Activated CD4-positive, alpha-beta memory T cell treated with anti-CD3 and anti-CD28 coated beads for 36 hours (primary cell): ENCODE measurements around the gene BEST3. TPM values are rescaled to one million over a fixed set of nuclear protein-coding genes. Genes with fewer than 3 reads are reported as not detected.
"Not testable (repeated sequence)": the region's sequence is repeated elsewhere in the genome, so short reads cannot be mapped to it uniquely, and the experiment has no call there.

Source experiments
- CTCF ChIA-PET: fragments of 350-600 bp; sonication (Branson Sonifier 250); formaldehyde crosslinking; loops from one replicate; lab custom pipeline; 2021; ENCODE audit warnings: antibody characterized with exemption, inconsistent platforms; lab: Charles Lee
- POLR2A ChIA-PET: fragments of 350-600 bp; sonication (Branson Sonifier 250); formaldehyde crosslinking; loops from one replicate; lab custom pipeline; 2021; ENCODE audit warnings: antibody characterized with exemption; lab: Charles Lee
- DNase-seq: peaks from one replicate; pipeline ENCODE4 v3.0.0-alpha.2; 2020
- H3K27ac Mint-ChIP-seq: one replicate; pipeline ENCODE4 v1.8.0; 2021; ENCODE audit warnings: mixed read lengths
- H3K27me3 Mint-ChIP-seq: one replicate; pipeline ENCODE4 v1.8.0; 2021; ENCODE audit warnings: mixed read lengths
- H3K36me3 Mint-ChIP-seq: one replicate; pipeline ENCODE4 v1.8.0; 2021; ENCODE audit warnings: mixed read lengths
- H3K4me1 Mint-ChIP-seq: one replicate; pipeline ENCODE4 v1.8.0; 2021; ENCODE audit warnings: low read depth, mixed read lengths
- H3K4me3 Mint-ChIP-seq: one replicate; pipeline ENCODE4 v1.8.0; 2021; ENCODE audit warnings: mild to moderate bottlenecking, mixed read lengths
- H3K9me3 Mint-ChIP-seq: one replicate; pipeline ENCODE4 v1.8.0; 2021; ENCODE audit warnings: mixed read lengths
- intact Hi-C: fragments of 100-400 bp; cut with micrococcal nuclease; formaldehyde crosslinking; loops from one replicate; pipeline ENCODE4 v1.15.1; 2023
- total RNA-seq, 2 experiments: library from RNA; stranded (reverse); gene quantifications; one replicate each; pipeline ENCODE4 v1.2.3, GENCODE V29; 2021

Gene BEST3
- total RNA-seq, 2 experiments from 2014 or later: not detected

DNA sequence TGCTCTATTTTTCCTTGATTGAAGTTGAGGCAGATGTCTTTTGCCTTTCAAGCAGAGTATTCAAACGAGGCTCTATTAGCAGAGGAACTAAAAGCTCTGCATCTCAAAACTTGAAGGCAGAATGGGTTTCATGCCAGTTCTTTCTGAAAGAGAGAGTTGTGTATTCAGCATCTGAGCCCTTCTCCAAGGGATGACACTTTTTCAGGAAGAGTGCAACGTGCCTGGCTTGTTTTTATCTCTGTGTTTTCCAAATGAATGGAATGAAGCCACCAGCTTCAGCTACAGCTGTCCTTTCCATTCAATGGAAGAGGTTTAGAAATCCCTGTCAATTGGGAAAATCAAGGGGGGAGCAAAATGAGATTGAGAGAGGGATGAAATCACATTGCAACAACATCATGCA is 14.6 kb downstream of the BEST3 start:
- Mint-ChIP-seq H3K36me3 (no peaks in the 10 kb centered on the region), H3K4me3 (no peak overlapping the region), H3K27me3 (peaks cover 10% of the 10 kb centered on the region), H3K4me1 (peaks cover 6% of the 10 kb centered on the region), H3K9me3 (no peaks in the 10 kb centered on the region), H3K27ac (no peak overlapping the region)
- intact Hi-C loops: no loop called here
- POLR2A ChIA-PET: no interaction called here
- CTCF ChIA-PET: no interaction called here
- no peak for DNase-seq

DNA sequence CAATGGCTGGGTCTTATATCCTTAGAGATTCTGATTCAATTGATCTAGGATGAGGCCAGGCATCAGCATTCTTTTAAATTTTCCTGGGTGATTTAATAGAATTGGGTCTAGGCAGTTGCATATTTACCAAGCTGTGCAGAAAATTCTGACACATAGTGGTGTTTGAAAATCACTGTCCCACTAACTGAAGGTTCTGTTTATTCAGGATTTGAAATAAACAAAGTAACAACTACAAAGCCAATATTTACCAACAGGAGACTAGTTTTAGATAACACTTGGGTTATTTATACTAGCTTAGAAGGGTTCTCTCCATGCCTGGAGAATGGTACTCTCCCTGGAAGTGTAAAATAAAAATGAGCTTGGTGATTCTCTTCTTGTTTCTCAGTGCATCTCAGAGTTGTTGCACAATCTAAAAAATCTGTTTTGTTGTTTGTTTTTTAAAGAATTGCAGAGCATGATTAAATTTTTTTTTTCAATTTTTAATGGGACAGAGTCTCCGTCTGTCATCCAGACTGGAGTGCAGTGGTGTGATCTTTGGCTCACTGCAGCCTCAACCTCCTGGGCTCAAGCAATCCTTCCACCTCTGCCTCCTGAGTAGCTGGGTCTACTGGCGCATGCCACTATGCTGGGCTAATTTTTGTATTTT is 16.9 kb downstream of the BEST3 start:
- peaks cover 12% of the 10 kb centered on the region for H3K27me3 Mint-ChIP-seq
- ChIA-PET POLR2A (no interaction called here), CTCF (interaction anchor here (0.8 kb wide), 1 partner anchor 42 kb away, joined by 3 read pairs; no protein-coding TSS in a partner anchor)
- no peak for DNase-seq
- intact Hi-C loops: no loop called here
- H3K27ac Mint-ChIP-seq: no peak overlapping the region
- H3K4me1 Mint-ChIP-seq: no peaks in the 10 kb centered on the region
- no peak overlapping the region for H3K4me3 Mint-ChIP-seq
- H3K9me3 Mint-ChIP-seq: no peaks in the 10 kb centered on the region
- no peaks in the 10 kb centered on the region for H3K36me3 Mint-ChIP-seq

DNA sequence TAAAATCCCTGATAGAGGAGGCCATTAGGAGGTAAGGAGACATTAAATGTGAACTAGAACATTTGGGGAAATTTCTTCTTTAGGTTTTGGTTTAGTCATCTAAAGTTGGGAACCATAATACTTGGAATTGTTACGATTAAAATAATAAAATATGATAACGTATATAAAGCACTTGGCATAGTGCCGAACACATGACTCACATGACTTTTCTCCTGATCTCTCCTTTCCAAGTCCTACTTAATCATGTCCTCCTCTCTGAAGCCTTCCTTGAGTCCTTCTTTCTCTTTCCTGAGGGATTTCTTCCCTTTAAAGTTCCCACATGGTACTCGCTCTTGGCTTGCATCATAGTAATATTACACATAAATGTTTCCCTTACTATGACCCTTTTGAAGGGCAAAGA is 20.0 kb downstream of the BEST3 start:
- POLR2A ChIA-PET: no interaction called here
- no peaks in the 10 kb centered on the region for H3K9me3 Mint-ChIP-seq
- CTCF ChIA-PET: no interaction called here
- no peak overlapping the region for H3K4me3 Mint-ChIP-seq
- H3K4me1 Mint-ChIP-seq: no peaks in the 10 kb centered on the region
- intact Hi-C loops: no loop called here
- no peak overlapping the region for H3K27ac Mint-ChIP-seq
- no peaks in the 10 kb centered on the region for H3K36me3 Mint-ChIP-seq
- H3K27me3 Mint-ChIP-seq: peaks cover 8% of the 10 kb centered on the region
- no peak for DNase-seq

DNA sequence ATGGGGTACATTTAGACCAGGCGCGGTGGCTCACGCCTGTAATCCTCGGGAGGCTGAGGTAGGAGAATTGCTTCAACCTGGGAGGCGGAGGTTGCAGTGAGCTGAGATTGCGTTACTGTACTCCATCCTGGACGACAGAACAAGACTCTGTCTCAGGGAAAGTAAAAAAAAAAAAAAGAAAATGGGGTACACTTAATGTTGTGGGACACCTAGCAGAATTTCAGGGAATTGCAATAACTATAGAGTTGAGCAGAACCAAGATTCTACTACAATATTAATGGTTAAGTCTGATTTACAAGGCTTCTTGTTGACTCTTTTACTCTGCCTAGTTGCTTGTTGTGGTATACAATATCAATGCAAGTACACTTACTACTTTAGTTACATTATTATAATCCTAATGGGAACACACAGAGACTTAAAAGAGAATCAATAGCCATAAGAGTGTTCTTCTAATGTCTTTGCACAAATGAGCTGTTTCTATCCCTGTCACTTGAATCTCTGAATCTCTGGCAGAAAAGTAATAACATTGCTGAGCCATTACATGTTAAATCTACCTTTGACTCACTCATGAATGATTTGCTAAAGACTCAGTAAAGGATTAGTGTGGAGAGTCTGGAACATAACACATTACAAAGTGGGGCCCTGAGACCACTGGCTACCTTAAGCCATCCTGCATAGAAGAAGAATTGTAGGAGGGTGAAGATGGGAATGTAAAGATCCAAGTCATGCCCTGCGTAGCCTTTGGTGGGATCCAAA is 22.7 kb downstream of the BEST3 start:
- H3K9me3 Mint-ChIP-seq: no peaks in the 10 kb centered on the region
- CTCF ChIA-PET: no interaction called here
- no peak for DNase-seq
- H3K27ac Mint-ChIP-seq: no peak overlapping the region
- no peaks in the 10 kb centered on the region for H3K36me3 Mint-ChIP-seq
- H3K4me3 Mint-ChIP-seq: no peak overlapping the region
- POLR2A ChIA-PET: no interaction called here
- intact Hi-C loops: no loop called here
- H3K27me3 Mint-ChIP-seq: peaks cover 3% of the 10 kb centered on the region
- no peaks in the 10 kb centered on the region for H3K4me1 Mint-ChIP-seq

DNA sequence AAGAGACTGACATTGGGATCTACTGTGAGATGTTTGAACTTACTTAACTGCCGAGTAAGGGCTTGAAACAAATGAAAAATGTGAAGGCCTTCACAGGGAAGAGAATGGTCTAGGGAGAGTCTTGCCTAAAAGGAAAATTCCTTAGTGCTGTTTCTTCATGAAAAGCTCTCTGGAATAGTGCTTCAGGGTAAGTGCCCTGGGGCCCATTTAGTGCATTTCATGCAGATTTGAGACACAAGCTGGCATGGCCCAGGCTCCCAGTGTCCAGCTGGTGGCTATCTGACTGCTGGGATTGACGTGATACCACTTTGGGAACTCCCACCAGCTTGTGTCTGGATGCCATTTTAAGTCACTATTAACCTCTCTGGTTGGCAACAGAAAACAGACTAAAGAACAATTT is 26.9 kb downstream of the BEST3 start:
- no peaks in the 10 kb centered on the region for H3K4me1 Mint-ChIP-seq
- H3K27ac Mint-ChIP-seq: no peak overlapping the region
- H3K9me3 Mint-ChIP-seq: no peaks in the 10 kb centered on the region
- POLR2A ChIA-PET: no interaction called here
- intact Hi-C loops: no loop called here
- CTCF ChIA-PET: interaction anchor here (0.7 kb wide), 1 partner anchor 23 kb away, joined by 4 read pairs; no protein-coding TSS in a partner anchor
- no peak for DNase-seq
- H3K36me3 Mint-ChIP-seq: no peaks in the 10 kb centered on the region
- H3K4me3 Mint-ChIP-seq: no peak overlapping the region
- H3K27me3 Mint-ChIP-seq: peaks cover 1% of the 10 kb centered on the region

DNA sequence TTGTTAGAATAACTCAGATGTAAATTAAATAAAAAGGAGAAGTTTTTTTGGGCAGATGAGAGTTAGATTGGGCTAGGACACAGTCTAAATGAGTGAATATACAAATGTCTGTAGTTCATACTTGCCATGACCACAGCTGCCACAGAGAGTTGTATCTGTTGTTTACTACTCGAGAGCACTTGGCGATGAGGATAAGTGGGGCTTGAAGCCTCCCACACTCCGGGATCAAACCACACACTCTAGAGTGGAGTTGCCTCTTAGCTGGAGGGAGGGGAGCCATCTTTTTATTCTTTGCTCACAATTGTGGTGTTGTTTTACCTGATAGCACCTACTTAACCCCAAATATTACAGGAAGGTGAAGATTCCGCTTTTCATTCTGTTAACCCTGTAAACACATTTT is 27.5 kb downstream of the BEST3 start:
- H3K27ac Mint-ChIP-seq: no peak overlapping the region
- intact Hi-C loops: no loop called here
- H3K9me3 Mint-ChIP-seq: no peaks in the 10 kb centered on the region
- no peaks in the 10 kb centered on the region for H3K36me3 Mint-ChIP-seq
- no peaks in the 10 kb centered on the region for H3K4me1 Mint-ChIP-seq
- no peak overlapping the region for H3K4me3 Mint-ChIP-seq
- ChIA-PET POLR2A (no interaction called here), CTCF (no interaction called here)
- peaks cover 1% of the 10 kb centered on the region for H3K27me3 Mint-ChIP-seq
- DNase-seq: no peak

DNA sequence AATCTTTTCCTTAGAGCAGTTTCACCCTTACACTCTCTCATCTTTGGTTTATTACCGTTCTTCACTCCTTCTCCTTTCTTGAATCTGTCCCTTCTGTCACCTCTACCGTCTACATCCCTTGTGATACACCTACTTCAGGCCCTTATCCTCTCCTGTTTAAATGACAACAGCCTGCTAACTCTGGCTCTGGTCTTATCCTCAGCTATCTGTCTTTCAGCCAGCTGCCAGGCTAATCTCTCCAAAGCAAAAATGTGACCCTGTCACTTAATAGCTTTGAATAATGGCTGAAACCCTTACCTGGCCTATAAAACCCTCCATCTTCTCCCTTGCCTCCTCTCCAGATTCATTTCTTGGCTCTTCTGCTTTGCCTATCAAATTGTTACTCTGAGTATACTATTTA is 32.3 kb downstream of the BEST3 start:
- H3K4me3 Mint-ChIP-seq: no peak overlapping the region
- no peaks in the 10 kb centered on the region for H3K36me3 Mint-ChIP-seq
- peaks cover 1% of the 10 kb centered on the region for H3K27me3 Mint-ChIP-seq
- intact Hi-C loops: no loop called here
- H3K9me3 Mint-ChIP-seq: no peaks in the 10 kb centered on the region
- DNase-seq: no peak
- ChIA-PET POLR2A (no interaction called here), CTCF (interaction anchor here (0.7 kb wide), 1 partner anchor 11 kb away, joined by 3 read pairs; no protein-coding TSS in a partner anchor)
- H3K27ac Mint-ChIP-seq: no peak overlapping the region
- H3K4me1 Mint-ChIP-seq: no peaks in the 10 kb centered on the region

DNA sequence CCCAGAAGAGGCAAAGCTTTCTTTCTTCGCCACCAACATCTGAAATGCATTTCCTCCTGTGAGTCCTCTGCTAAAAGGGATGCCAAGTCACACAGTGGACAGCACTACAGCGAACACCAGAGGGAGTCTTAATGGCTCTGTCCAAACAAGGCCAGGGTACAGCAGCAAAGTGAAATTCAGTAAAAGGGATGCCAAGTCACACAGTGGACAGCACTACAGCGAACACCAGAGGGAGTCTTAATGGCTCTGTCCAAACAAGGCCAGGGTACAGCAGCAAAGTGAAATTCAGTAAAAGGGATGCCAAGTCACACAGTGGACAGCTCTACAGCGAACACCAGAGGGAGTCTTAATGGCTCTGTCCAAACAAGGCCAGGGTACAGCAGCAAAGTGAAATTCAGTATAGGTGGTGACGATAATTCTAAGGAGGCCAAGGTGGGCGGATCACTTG is 34.1 kb downstream of the BEST3 start:
- H3K4me1 Mint-ChIP-seq, POLR2A ChIA-PET, H3K27me3 Mint-ChIP-seq, H3K27ac Mint-ChIP-seq, DNase-seq, CTCF ChIA-PET, H3K36me3 Mint-ChIP-seq, H3K4me3 Mint-ChIP-seq, intact Hi-C loops, H3K9me3 Mint-ChIP-seq: not testable (repeated sequence)

DNA sequence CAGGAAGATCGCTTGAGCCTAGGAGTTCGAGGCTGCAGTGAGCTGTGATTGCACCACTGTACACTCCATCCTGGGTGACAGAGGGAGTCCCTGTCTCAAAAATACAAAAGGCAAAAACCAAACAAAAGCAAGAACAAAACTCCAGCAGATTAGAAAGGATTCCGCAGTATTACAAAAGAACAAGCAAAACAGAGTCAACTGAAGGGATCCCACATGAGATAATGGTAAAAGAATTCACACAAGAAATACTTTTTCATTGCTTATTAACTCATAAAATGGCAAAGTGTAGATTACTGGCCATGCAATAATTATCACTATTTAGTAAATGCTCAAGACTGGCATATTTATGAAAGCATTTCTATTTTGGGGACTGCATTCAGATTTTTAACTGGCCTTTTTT is 35.4 kb downstream of the BEST3 start:
- CTCF ChIA-PET: no interaction called here
- POLR2A ChIA-PET: no interaction called here
- no peak for DNase-seq
- no peaks in the 10 kb centered on the region for H3K4me1 Mint-ChIP-seq
- peaks cover 3% of the 10 kb centered on the region for H3K27me3 Mint-ChIP-seq
- intact Hi-C loops: no loop called here
- no peak overlapping the region for H3K27ac Mint-ChIP-seq
- H3K36me3 Mint-ChIP-seq: no peaks in the 10 kb centered on the region
- no peak overlapping the region for H3K4me3 Mint-ChIP-seq
- H3K9me3 Mint-ChIP-seq: no peaks in the 10 kb centered on the region

DNA sequence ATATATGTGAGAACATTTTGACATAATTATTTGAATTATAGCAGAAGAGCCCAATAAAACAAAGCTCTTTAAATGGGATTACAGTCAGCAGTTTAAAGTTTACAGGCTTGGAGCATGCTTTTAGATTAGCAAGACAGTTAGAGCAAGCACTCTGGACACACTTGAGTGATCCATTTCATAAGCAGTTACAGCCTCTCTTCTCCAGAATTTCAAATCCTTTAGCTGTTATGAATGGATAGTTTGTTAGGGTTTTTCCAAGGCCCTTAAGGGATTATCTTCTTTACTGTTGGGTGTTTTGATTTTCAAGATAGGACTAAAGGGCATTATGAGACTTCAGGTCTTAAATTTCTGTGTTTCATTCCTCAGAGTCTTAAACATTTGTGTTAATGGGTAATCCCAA is 36.3 kb downstream of the BEST3 start:
- CTCF ChIA-PET: interaction anchor here (1.5 kb wide), 1 partner anchor 23 kb away, joined by 6 read pairs; no protein-coding TSS in a partner anchor
- no peak overlapping the region for H3K27ac Mint-ChIP-seq
- no peak for DNase-seq
- no peaks in the 10 kb centered on the region for H3K9me3 Mint-ChIP-seq
- intact Hi-C loops: no loop called here
- peaks cover 3% of the 10 kb centered on the region for H3K27me3 Mint-ChIP-seq
- H3K36me3 Mint-ChIP-seq: no peaks in the 10 kb centered on the region
- POLR2A ChIA-PET: interaction anchor here (0.5 kb wide), 1 partner anchor 17 kb away, joined by 3 read pairs; no protein-coding TSS in a partner anchor
- H3K4me1 Mint-ChIP-seq: no peaks in the 10 kb centered on the region
- no peak overlapping the region for H3K4me3 Mint-ChIP-seq

DNA sequence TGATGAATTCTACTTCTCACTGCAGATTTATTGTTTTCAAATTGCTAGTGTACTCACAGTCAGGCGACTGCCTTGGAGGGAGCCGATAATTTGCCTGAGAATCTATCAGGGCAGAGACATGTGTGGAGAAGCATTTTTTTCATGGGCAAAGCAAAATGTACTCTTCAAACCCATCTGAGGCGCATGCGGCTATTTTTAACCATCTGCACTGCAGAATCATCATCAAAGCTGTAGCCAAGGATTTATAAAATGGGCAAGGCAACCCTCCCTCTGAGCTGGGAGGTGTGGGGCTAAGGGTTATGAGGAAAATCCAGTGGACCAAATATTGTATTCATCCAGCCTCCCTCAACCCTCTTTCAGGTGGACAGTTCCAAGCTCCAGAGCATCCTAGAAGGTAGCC is 37.7 kb downstream of the BEST3 start:
- intact Hi-C loops: no loop called here
- no peak overlapping the region for H3K4me3 Mint-ChIP-seq
- H3K27me3 Mint-ChIP-seq: peaks cover 5% of the 10 kb centered on the region
- no peak for DNase-seq
- ChIA-PET CTCF (interaction anchor here (1.5 kb wide), 1 partner anchor 22 kb away, joined by 6 read pairs; no protein-coding TSS in a partner anchor), POLR2A (no interaction called here)
- H3K9me3 Mint-ChIP-seq: no peaks in the 10 kb centered on the region
- H3K27ac Mint-ChIP-seq: no peak overlapping the region
- no peaks in the 10 kb centered on the region for H3K36me3 Mint-ChIP-seq
- H3K4me1 Mint-ChIP-seq: no peaks in the 10 kb centered on the region

DNA sequence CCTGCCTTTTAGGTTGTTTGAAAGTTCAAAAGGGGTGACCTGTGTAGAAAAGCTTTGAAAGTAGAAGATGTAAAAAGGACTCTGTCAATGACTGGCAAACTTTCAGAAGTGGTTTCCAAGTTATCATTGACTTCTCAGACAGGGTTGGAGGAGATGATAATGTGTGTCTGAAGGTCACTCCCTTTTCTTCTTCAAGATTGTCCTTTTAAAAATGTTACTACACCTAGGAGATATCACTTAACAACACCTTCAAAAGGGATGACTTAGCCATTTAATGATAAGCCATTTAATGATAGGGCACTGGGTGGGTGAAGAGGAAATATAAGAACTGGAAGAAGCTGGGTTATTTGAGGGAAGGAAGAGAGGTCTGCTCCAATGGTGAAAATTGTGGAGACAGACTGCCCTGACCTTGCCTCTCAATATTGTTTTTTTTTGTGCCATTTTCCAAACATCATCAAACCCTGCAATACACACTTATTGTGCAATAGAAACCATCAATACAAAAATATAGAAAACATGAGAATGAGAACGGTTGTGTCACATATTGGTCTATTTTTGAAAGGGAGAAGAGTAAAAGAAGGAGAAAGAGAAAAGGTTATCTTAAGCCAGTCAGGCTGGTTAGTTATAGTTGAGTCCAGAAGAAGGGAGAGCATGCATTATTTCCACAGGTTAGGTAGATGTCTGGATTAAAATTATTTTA is 38.8 kb downstream of the BEST3 start:
- POLR2A ChIA-PET: no interaction called here
- no peak overlapping the region for H3K4me3 Mint-ChIP-seq

More for the DNA sequence above, 38.8 kb downstream of the BEST3 start:
- H3K27me3 Mint-ChIP-seq: peaks cover 8% of the 10 kb centered on the region
- DNase-seq: no peak
- no peaks in the 10 kb centered on the region for H3K4me1 Mint-ChIP-seq
- CTCF ChIA-PET: no interaction called here
- intact Hi-C loops: no loop called here
- no peaks in the 10 kb centered on the region for H3K36me3 Mint-ChIP-seq
- H3K27ac Mint-ChIP-seq: no peak overlapping the region
- no peaks in the 10 kb centered on the region for H3K9me3 Mint-ChIP-seq
